Measurements from ENCODE around the gene THRA. TPM values are rescaled to one million over a fixed set of nuclear protein-coding genes. Genes with fewer than 3 reads are reported as not detected.

Gene THRA
- total and polyA plus RNA-seq, 9 of the 15 experiments (the other 6 are each of a cell fraction or from before 2014, with no cell fraction given), result 0.34 to 23.4 (median 12.7) TPM

DNA sequence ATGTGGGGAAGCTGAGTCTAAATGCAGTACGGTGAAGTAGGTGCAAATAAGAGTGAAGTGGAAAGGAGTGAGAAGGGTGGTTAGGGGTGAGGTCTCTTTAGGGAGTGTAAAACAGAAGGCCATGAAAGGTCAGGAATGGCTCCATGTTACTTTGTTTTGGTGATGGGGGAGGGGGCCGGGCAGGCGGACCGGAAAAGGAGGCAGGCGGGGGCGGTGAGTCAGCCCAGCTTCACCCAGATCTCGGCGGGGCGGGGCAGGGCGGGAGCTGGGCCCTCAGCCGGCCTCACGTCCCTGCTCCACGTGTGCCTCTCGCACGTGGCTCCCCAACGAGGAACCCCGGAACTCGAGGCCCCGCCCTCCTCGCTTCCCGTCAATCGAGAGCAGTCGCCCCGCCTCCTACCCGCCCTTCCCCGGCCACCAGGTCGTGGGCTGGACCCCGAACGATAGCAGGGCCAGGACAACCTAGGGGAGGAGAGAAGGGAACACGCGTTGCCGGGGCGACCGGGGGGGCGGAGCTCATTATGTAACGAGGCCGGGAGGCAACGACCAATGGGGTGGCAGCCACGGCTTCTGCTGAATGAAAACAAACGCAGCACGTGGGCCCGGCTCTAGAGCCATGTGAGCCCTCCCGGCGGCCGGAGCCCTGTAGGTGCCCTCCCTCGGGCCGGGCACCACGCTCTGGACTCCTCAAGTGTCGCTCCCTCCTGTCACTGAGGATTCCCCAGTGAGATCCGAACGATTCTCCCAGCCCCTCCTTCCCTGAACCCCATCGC lies 36.3 kb downstream of the THRA start (continued):
- no peak for TF ChIP-seq STAT6 (CRISPR knock-in tag; IDR thresholded peaks at IDR 0.05)
- no peak for TF ChIP-seq CTCF (IDR thresholded peaks at IDR 0.05 in 2 of 3, conservative IDR thresholded peaks at IDR 0.05 in 1 of 3; ENCODE audit: insufficient read depth in 2 of 3, low read depth in 1 of 3, low read length in 3 of 3)
- TF ChIP-seq NFE2 (IDR thresholded peaks at IDR 0.05; ENCODE audit: low read depth), result peak; percentile 61
- TF ChIP-seq HLTF (IDR thresholded peaks at IDR 0.05), result peak; percentile 94; the same call in 1 of the 2 replicates
- no peak for TF ChIP-seq HOXB6 (CRISPR knock-in tag; IDR thresholded peaks at IDR 0.05; ENCODE audit: borderline replicate concordance)
- TF ChIP-seq, protein P1, sequence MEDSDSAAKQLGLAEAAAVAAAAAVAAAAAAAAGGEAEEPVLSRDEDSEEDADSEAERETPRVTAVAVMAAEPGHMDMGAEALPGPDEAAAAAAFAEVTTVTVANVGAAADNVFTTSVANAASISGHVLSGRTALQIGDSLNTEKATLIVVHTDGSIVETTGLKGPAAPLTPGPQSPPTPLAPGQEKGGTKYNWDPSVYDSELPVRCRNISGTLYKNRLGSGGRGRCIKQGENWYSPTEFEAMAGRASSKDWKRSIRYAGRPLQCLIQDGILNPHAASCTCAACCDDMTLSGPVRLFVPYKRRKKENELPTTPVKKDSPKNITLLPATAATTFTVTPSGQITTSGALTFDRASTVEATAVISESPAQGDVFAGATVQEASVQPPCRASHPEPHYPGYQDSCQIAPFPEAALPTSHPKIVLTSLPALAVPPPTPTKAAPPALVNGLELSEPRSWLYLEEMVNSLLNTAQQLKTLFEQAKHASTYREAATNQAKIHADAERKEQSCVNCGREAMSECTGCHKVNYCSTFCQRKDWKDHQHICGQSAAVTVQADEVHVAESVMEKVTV (CRISPR knock-in tag; IDR thresholded peaks at IDR 0.05), result no peak
- TF ChIP-seq ZNF778 (CRISPR knock-in tag; IDR thresholded peaks at IDR 0.05), result no peak
- TF ChIP-seq BACH1 (tag; IDR thresholded peaks at IDR 0.05), result 0 out of 2 replicates have a peak, but pooled peaks have one; percentile 7
- TF ChIP-seq ZNF165 (CRISPR knock-in tag; IDR thresholded peaks at IDR 0.05; ENCODE audit: borderline replicate concordance), result no peak
- 0 out of 2 replicates have a peak, but pooled peaks have one; percentile 51 for TF ChIP-seq ZEB2 (IDR thresholded peaks at IDR 0.05)
- peak; percentile 97 for TF ChIP-seq BHLHE40 (IDR thresholded peaks at IDR 0.05; ENCODE audit: low read length)
- TF ChIP-seq, protein P2, sequence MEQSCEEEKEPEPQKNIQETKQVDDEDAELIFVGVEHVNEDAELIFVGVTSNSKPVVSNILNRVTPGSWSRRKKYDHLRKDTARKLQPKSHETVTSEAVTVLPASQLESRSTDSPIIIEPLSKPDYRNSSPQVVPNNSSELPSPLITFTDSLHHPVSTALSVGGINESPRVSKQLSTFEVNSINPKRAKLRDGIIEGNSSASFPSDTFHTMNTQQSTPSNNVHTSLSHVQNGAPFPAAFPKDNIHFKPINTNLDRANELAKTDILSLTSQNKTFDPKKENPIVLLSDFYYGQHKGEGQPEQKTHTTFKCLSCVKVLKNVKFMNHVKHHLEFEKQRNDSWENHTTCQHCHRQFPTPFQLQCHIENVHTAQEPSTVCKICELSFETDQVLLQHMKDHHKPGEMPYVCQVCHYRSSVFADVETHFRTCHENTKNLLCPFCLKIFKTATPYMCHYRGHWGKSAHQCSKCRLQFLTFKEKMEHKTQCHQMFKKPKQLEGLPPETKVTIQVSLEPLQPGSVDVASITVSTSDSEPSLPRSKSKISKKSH (CRISPR knock-in tag; IDR thresholded peaks at IDR 0.05), result no peak
- TF ChIP-seq POLR3A (IDR thresholded peaks at IDR 0.05; ENCODE audit: borderline replicate concordance, extremely low read depth, insufficient read depth, insufficient read length), result no peak
- no peak for TF ChIP-seq GTF2E2 (tag; IDR thresholded peaks at IDR 0.05)
- TF ChIP-seq ZBTB26 (CRISPR knock-in tag; IDR thresholded peaks at IDR 0.05), result peak; percentile 96
- TF ChIP-seq EWSR1 (IDR thresholded peaks at IDR 0.05; ENCODE audit: borderline replicate concordance, low read depth, partially characterized antibody), result no peak
- TF ChIP-seq HNRNPLL (IDR thresholded peaks at IDR 0.05; ENCODE audit: low read depth, low read length, poor library complexity, severe bottlenecking), result no peak
- TF ChIP-seq ZNF785 (CRISPR knock-in tag; IDR thresholded peaks at IDR 0.05), result no peak
- peak; percentile 81; the same call in 1 of the 2 replicates for TF ChIP-seq LARP7 (IDR thresholded peaks at IDR 0.05)

All from K562 (cell line).